ENCODE results near the gene MEAF6.

- TF ChIP-seq POLR2AphosphoS5 (IDR thresholded peaks at IDR 0.05; ENCODE audit: low read depth) (no peak), CTCF (IDR thresholded peaks at IDR 0.05; ENCODE audit: insufficient read depth, low read length) (no peak), REST (IDR thresholded peaks at IDR 0.05; ENCODE audit: insufficient replicate concordance, low read depth) (no peak), GABPA (IDR thresholded peaks at IDR 0.05; ENCODE audit: low read depth) (0 out of 2 replicates have a peak, but pooled peaks have one; percentile 17), SPI1 (IDR thresholded peaks at IDR 0.05; ENCODE audit: borderline replicate concordance, low read depth) (no peak)
These were observed 35.7 kb downstream of the MEAF6 start for GRCh38 chr1:37478890-37479254.

Measured in HL-60 (cell line).